ENCODE measurements around the gene ANKS1A.
A peak's percentile ranks its signal among the peaks of the same experiment; 100 is the strongest.

Gene ANKS1A

GRCh38 chr6:35026434-35027222, 137.6 kb downstream of the ANKS1A start:
- no peak for DNase-seq

- DNase-seq = peak; percentile 67 to 71
Measured at GRCh38 chr6:35027807-35028206, 138.8 kb downstream of the ANKS1A start.

DNA sequence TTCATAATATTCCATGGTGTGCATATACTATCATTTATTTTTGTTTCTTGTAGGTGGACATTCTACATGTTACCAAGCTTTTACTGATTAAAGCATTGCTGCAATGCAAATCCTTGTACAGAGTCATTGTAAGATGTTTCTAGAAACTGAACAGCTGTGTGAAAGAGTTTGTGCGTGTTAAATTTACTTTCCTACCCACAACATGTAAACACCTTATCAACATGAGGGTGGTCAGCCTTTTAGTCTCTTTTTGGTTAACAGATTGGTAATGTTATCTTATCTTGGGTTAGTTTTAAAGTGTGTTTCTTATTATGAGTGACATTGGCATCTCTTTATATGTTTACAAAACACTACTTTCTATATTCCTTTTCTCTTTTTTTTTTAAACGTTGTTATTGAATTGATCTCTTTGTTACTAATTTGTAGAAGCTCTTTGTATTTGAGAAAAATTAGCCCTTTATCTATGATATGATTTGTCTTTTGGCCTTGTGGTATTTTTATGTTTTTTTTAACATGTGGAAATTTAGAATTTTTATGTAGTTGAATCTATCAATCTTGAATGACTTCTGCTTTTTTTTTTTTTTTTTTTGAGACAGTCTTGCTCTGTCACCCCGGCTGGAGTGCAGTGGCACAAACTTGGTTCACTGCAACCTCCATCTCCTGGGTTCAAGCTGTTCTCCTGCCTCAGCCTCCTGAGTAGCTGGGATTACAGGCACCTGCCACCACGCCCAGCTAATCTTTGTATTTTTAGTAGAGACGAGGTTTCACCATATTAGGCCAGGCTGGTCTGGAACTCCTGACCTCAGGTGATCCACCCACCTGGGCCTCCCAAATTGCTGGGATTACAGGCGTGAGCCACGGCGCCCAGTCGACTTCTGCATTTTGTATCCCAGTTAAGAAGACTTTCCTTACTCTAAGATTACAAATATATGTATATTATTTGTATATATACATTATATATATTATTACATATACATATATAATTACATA, 140.0 kb downstream of the ANKS1A start:
- no peak for DNase-seq

- DNase-seq = no peak
Measured at GRCh38 chr6:35030099-35030498, 141.0 kb downstream of the ANKS1A start.

DNA sequence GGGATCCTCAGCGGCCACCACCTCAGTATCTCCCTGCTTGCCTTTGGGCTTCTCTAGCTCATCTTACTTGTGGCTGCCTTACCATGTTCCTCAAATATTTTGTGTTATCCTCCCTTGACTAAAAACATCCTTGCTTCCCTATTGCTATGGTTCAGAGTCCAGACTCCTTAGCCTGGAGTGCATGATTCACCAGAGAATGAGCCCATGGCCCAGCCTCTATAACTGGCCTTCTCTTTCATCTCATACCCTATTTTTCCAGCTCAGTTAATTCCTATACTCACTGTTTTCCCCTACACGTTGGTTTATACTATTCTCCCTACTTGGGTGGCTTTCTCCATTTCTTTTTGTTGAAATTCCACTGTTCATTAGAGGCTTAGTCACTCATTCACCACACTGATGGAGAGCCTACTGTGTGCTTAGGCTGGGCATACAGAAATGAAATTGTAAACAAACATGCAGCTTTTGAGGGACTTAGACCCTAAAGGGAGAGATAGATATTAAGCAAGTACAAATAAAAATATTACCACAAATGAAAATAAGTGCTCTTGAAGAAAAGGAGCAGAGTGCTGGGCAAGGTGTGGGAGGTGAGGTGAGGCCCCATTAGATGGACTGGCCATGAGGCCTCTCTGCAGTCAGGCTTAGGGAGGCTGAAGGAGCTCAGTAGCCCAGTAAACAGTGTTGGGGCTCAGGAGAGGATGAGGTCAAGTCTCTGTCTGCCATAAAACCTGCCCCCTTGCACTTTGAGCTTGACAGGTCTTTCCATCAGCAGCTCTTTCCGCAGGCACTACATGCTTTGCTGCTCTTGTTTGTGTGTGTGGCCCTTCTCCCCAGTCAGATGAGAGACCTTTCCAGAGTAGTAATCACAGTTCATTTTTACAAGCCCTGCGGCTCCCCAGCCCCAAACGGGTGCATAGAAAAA, 142.8 kb downstream of the ANKS1A start:
- no peak for DNase-seq

DNA sequence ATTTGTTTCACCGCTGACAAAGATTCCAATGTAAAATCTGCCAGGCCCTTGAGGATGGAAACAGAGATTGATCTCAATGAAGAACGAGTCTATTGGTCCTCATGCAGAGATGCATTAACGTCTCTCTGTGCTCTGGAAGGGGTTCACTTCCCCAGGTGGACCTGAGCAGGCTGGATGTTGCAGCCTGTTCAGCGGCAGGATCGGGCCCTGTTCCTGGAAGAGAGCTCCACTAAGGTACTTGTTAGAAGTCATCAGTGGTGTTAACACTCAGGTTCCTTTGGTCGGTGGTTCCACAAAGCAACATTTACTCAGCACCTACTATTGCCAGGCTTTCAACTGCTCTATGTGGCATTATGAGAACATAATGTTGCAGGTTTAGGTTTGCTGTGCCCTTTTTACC, 144.6 kb downstream of the ANKS1A start:
- DNase-seq = no peak

DNA sequence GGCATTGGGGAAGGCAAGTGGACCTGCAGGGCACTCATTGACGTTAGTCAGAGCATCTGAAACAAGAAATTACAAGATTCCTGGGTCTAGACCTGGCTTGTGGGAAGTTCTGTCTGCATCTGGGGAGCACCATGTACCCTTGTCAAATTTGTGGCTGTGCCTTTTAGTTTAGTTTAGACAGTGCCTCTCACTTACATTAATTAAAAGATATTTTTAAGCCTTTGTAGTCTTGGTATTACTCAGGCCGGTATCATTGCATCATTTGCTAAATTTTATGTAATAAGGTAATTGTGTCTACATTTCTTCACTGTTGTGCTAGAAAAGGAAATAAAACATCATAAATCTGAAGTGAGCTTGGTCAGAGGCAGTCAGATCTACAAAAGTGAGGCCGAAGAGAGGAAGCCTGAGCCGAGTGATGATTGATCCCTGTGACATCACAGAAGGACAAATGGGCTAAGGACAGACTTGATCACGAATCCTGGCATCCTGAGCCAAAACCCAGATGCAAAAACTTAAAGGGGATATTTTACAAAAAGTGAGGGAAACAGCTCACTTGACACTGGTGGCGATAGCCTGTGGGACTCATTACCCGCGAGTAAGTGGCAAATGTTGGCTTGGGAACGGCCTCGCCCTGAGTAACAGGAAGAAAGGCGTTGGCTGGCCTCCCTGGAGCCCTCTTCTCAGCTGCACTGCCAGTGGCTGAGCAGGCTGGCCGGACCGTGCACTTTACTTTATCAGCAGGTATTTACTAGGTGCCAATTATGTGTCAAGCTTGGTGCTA, 145.5 kb downstream of the ANKS1A start:
- no peak for DNase-seq

GRCh38 chr6:35035481-35036030, 146.5 kb downstream of the ANKS1A start:
- DNase-seq = no peak

- DNase-seq = no peak
Measured at GRCh38 chr6:35036059-35036827, 147.2 kb downstream of the ANKS1A start.

DNA sequence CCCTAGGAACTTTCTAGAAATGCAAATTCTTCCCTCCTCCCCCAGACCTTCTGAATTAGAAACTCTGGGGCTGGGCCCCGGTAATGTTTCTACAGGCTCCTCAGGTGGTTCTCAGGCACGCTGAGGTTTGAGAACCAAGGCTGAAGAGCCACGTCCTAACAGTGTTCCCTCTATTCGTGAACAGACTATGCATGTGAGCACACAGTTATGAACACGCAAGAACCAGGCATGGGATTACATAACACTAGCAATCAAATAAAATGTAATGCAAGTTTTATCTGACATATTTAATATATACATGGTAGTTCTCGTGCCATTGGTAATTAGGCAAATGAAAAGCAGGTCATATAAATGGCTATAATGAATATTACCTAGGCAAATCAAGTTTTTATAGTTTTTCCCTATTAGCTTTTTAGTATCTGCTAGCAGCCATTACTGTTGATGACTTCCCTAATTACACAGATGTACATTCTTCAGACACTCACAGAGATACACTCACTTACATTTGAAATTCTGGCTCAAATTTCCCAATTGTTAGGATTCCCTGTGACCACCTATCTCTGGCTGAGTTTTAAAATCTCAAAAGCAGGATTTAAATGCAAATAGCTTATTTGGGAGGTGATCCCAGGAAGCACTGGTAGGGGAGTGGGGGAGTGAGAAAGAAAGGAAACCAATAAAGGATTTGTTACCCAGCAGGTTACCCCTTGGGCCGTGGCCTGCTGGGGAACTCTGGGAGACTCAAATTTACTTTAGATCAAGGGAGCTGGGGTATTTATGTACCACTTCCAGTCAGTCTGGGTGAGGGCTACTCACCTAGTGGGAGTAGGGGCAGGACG, 148.0 kb downstream of the ANKS1A start:
- no peak for DNase-seq

GRCh38 chr6:35037664-35038038, 148.6 kb downstream of the ANKS1A start:
- DNase-seq = no peak

DNA sequence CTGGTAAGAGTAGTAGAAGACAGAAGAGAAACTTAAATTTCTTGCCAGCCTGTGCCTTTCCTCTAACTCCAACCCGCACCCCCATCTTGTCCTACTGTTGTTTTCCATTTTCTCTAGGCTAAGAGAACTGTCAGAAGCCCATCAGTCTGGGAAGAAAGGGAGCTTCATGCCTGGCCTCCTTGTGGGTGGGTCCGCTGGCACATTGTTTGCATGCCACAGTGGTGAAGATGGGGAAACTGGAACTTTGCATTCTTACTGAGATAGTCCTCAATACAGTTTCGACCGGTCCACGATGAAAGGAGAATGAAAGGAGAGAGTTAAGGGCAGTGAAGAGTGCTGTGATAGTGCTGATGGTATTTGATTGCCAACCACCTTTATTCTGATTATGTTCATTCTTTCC, 149.0 kb downstream of the ANKS1A start:
- DNase-seq = no peak

GRCh38 chr6:35040398-35040797, 151.3 kb downstream of the ANKS1A start:
- DNase-seq = no peak

DNA sequence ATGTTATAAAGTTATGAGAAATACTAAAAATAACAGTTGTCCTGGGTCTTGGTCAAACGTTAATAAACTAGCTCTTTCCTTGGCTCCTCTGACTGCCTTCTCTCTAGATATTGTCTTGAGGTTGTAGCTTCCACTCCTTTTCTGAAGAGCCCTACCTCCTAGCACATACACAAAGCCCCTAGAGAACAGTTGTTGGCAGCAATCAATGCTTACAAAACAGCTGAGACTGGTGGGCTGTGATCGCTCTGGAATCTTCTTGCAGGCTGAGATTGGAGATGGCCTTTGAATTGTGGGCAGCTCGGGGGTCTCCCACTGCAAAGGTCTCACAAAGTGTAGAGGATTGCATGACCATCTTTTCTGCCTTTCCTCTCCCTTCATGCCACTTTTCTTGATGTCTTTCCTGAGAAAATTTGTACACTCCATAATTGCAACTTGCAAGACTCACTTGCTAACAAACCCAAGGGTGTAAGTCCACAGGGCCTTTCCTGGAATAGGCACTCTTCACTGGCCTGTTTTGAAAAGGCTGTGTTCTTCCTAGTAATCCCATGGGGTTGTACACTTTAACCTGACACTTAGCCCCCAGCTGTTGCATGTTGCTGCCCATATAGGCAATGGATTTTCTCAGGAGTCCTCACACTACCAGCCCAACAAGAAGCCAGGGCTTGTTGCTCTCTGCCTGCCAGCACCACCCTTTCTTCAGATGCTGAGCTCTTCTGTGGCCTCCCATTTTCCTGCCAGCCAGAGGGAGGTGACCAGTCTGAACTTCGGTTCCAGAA, 152.2 kb downstream of the ANKS1A start:
- DNase-seq = no peak

DNA sequence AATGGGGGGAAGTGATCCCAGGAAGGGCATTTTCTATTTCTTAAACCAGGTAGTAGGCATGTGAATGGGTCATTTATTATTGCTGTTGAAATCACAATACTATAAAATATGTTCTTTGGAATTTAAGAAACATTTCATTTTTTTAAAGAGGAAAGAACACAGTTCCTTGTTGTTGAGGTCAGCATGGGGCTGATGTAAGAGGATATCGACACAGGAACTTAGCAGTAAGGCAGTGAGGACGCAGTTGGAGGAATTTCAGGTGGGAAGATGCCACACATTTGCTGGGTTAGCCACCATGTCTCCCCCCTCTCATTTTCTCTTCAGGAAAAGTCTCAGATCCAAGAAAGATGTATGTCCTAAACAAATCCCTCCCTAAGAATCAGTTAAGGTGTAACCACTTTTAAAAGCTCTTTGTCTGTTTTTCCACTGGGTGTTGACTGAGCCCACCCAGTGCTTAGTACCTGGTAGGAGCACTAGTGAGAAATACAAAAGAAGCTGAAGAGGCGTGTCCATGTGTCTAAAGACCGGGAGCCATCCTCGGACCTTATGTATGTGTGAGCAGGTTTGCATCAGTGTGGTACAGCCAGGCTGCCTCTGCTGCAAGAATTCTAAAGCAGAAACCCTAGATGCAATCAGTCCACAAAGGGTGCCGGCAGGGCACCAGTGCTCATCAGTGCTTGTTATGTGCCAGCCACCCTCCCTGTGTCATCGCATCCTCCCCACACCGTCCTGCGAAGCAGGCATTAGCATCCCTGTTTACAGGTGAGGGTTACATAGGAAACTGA, 153.2 kb downstream of the ANKS1A start:
- DNase-seq = no peak

- DNase-seq = no peak
Measured at GRCh38 chr6:35043381-35044130, 154.5 kb downstream of the ANKS1A start.

GRCh38 chr6:35044145-35044745, 155.2 kb downstream of the ANKS1A start:
- peak in 1 of 2 experiments; percentile 10 for DNase-seq
